ENCODE results near the gene DNAH7.

DNA sequence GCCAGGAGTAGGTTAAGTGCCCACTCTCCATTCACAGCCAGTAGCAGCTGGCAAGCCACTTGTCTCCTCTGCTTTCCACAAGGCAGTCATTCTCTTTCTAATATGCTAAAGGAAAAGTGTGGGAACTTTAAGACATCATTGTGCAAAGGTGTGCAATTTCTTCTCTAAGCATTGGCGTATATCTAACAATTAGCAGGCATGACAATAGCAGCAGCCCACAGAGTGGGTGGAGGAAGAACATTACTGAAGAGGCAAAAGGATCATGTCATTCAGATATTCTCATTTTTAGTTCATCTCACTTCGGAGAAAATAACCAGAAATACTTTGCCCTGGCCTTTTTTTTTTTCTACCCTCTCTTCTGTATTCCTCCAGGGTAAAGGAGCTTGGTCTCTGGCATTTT lies 177.6 kb downstream of the DNAH7 start:
- TF ChIP-seq, protein P1, sequence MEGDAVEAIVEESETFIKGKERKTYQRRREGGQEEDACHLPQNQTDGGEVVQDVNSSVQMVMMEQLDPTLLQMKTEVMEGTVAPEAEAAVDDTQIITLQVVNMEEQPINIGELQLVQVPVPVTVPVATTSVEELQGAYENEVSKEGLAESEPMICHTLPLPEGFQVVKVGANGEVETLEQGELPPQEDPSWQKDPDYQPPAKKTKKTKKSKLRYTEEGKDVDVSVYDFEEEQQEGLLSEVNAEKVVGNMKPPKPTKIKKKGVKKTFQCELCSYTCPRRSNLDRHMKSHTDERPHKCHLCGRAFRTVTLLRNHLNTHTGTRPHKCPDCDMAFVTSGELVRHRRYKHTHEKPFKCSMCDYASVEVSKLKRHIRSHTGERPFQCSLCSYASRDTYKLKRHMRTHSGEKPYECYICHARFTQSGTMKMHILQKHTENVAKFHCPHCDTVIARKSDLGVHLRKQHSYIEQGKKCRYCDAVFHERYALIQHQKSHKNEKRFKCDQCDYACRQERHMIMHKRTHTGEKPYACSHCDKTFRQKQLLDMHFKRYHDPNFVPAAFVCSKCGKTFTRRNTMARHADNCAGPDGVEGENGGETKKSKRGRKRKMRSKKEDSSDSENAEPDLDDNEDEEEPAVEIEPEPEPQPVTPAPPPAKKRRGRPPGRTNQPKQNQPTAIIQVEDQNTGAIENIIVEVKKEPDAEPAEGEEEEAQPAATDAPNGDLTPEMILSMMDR (IDR thresholded peaks at IDR 0.05), result no peak
- TF ChIP-seq POLR2A (IDR thresholded peaks at IDR 0.05) (no peak), EP300 (IDR thresholded peaks at IDR 0.05) (no peak)

All from tibial nerve (tissue), 4 donors.